ENCODE data around the gene ABCA2. TPM values are rescaled to one million over a fixed set of nuclear protein-coding genes. Genes with fewer than 3 reads are reported as not detected.

ABCA2 gene
- total RNA-seq, 1 experiment from 2014 or later, result 114 TPM

GRCh38 chr9:136972335-136972734, 55.7 kb downstream of the ABCA2 start:
- DNase-seq (ENCODE audit: low read depth, low spot score), result no peak
- Histone ChIP-seq H2AFZ (ENCODE audit: low read depth, low read length, poor library complexity, severe bottlenecking) (no peak overlapping the region), H4K20me1 (ENCODE audit: insufficient read depth) (no peaks in the 10 kb centered on the region), H3K27me3 (ENCODE audit: insufficient read depth, low read length) (no peaks in the 10 kb centered on the region), H3K27ac (ENCODE audit: low read depth, low read length) (no peak overlapping the region), H3K4me3 (replicated peaks in 1 of 2; ENCODE audit: low read depth in 1 of 2, low read length in 2 of 2) (no peak overlapping the region), H3K79me2 (ENCODE audit: insufficient read depth, low read length) (no peaks in the 10 kb centered on the region), H3K9me3 (ENCODE audit: control insufficient read depth in 1 of 2, insufficient read depth in 1 of 2, low read depth in 1 of 2, low read length in 2 of 2) (no peaks in the 10 kb centered on the region), H3K4me2 (ENCODE audit: low read length) (no peak overlapping the region), H3K36me3 (ENCODE audit: control insufficient read depth in 1 of 2, insufficient read depth in 2 of 2, low read length in 2 of 2) (no peaks in the 10 kb centered on the region), H3K4me1 (ENCODE audit: control insufficient read depth in 1 of 2, insufficient read depth in 2 of 2, low read length in 2 of 2) (peaks cover 2 to 18% of the 10 kb centered on the region in 2 experiments; a peak in 3 of 4 replicates), H3K9me2 (ENCODE audit: insufficient read depth) (no peaks in the 10 kb centered on the region), H3K9ac (ENCODE audit: low read length) (no peak overlapping the region)
- ATAC-seq, result no peak
- TF ChIP-seq ELF1 (IDR thresholded peaks at IDR 0.05; ENCODE audit: borderline replicate concordance, low read depth) (no peak), CEBPB (IDR thresholded peaks at IDR 0.05; ENCODE audit: low read depth) (no peak), SIN3A (IDR thresholded peaks at IDR 0.05; ENCODE audit: low read depth) (no peak), RAD21 (IDR thresholded peaks at IDR 0.05; ENCODE audit: low read depth) (no peak), EGR1 (IDR thresholded peaks at IDR 0.05; ENCODE audit: low read depth) (no peak)
- TF ChIP-seq, protein P1, sequence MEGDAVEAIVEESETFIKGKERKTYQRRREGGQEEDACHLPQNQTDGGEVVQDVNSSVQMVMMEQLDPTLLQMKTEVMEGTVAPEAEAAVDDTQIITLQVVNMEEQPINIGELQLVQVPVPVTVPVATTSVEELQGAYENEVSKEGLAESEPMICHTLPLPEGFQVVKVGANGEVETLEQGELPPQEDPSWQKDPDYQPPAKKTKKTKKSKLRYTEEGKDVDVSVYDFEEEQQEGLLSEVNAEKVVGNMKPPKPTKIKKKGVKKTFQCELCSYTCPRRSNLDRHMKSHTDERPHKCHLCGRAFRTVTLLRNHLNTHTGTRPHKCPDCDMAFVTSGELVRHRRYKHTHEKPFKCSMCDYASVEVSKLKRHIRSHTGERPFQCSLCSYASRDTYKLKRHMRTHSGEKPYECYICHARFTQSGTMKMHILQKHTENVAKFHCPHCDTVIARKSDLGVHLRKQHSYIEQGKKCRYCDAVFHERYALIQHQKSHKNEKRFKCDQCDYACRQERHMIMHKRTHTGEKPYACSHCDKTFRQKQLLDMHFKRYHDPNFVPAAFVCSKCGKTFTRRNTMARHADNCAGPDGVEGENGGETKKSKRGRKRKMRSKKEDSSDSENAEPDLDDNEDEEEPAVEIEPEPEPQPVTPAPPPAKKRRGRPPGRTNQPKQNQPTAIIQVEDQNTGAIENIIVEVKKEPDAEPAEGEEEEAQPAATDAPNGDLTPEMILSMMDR (IDR thresholded peaks at IDR 0.05 in 2 of 3, conservative IDR thresholded peaks at IDR 0.05 in 1 of 3; ENCODE audit: borderline replicate concordance in 1 of 3, insufficient read depth in 1 of 3, low read depth in 2 of 3, low read length in 2 of 3), result no peak
- CTCF ChIA-PET, result no interaction called here
- POLR2A ChIA-PET, result no interaction called here
- intact Hi-C loops (cut with micrococcal nuclease), result no loop called here
- RAD21 ChIA-PET (ENCODE audit: low non-redundant PET in 1 of 2, low total read pairs in 2 of 2, uncharacterized antibody in 2 of 2, unreplicated experiment in 2 of 2), result no interaction called here
- BruUV-seq (replicated peaks), result no TSS peak

DNA sequence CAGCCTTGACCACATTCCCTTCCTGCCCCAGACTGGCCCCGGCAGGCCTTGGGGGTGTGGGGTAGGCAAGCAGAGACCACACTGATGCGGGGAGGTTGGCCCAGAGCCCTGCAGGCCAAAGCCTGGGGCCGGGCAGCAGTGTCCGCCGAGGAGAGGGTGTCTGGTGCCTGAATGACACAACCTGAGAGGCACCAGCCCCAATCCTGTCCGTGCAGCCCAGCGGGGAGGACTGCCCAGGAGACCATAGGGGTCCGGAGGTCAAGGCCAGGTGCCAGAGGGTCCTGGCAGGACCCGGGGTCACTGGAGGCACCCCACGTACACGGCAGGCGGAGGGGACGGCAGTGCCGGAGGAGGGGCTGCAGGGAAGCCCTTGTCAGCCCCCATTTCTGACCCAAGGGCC, 56.3 kb downstream of the ABCA2 start:
- ATAC-seq (no peak), DNase-seq (ENCODE audit: low read depth, low spot score) (no peak)
- intact Hi-C loops (cut with micrococcal nuclease), result no loop called here
- Histone ChIP-seq H4K20me1 (ENCODE audit: insufficient read depth) (no peaks in the 10 kb centered on the region), H3K4me1 (ENCODE audit: control insufficient read depth in 1 of 2, insufficient read depth in 2 of 2, low read length in 2 of 2) (peaks cover 2 to 18% of the 10 kb centered on the region in 2 experiments; a peak in 3 of 4 replicates), H3K36me3 (ENCODE audit: control insufficient read depth in 1 of 2, insufficient read depth in 2 of 2, low read length in 2 of 2) (no peaks in the 10 kb centered on the region), H3K27ac (ENCODE audit: low read depth, low read length) (no peak overlapping the region), H3K4me2 (ENCODE audit: low read length) (no peak overlapping the region), H3K79me2 (ENCODE audit: insufficient read depth, low read length) (no peaks in the 10 kb centered on the region), H3K9ac (ENCODE audit: low read length) (no peak overlapping the region), H3K27me3 (ENCODE audit: insufficient read depth, low read length) (no peaks in the 10 kb centered on the region), H3K9me2 (ENCODE audit: insufficient read depth) (no peaks in the 10 kb centered on the region), H3K4me3 (replicated peaks in 1 of 2; ENCODE audit: low read depth in 1 of 2, low read length in 2 of 2) (no peak overlapping the region), H2AFZ (ENCODE audit: low read depth, low read length, poor library complexity, severe bottlenecking) (no peak overlapping the region), H3K9me3 (ENCODE audit: control insufficient read depth in 1 of 2, insufficient read depth in 1 of 2, low read depth in 1 of 2, low read length in 2 of 2) (no peaks in the 10 kb centered on the region)
- RAD21 ChIA-PET (ENCODE audit: low non-redundant PET in 1 of 2, low total read pairs in 2 of 2, uncharacterized antibody in 2 of 2, unreplicated experiment in 2 of 2), result no interaction called here
- CTCF ChIA-PET, result no interaction called here
- BruUV-seq (replicated peaks), result no TSS peak
- POLR2A ChIA-PET, result no interaction called here
- no peak for TF ChIP-seq FOSL1 (IDR thresholded peaks at IDR 0.05; ENCODE audit: low read depth)
- no peak for TF ChIP-seq ELF1 (IDR thresholded peaks at IDR 0.05; ENCODE audit: borderline replicate concordance, low read depth)
- no peak for TF ChIP-seq POLR2AphosphoS5 (IDR thresholded peaks at IDR 0.05; ENCODE audit: low read depth, low read length)
- TF ChIP-seq SRF (IDR thresholded peaks at IDR 0.05; ENCODE audit: low read depth), result no peak
- TF ChIP-seq CBX3 (IDR thresholded peaks at IDR 0.05; ENCODE audit: low read depth), result no peak
- TF ChIP-seq, protein P2, sequence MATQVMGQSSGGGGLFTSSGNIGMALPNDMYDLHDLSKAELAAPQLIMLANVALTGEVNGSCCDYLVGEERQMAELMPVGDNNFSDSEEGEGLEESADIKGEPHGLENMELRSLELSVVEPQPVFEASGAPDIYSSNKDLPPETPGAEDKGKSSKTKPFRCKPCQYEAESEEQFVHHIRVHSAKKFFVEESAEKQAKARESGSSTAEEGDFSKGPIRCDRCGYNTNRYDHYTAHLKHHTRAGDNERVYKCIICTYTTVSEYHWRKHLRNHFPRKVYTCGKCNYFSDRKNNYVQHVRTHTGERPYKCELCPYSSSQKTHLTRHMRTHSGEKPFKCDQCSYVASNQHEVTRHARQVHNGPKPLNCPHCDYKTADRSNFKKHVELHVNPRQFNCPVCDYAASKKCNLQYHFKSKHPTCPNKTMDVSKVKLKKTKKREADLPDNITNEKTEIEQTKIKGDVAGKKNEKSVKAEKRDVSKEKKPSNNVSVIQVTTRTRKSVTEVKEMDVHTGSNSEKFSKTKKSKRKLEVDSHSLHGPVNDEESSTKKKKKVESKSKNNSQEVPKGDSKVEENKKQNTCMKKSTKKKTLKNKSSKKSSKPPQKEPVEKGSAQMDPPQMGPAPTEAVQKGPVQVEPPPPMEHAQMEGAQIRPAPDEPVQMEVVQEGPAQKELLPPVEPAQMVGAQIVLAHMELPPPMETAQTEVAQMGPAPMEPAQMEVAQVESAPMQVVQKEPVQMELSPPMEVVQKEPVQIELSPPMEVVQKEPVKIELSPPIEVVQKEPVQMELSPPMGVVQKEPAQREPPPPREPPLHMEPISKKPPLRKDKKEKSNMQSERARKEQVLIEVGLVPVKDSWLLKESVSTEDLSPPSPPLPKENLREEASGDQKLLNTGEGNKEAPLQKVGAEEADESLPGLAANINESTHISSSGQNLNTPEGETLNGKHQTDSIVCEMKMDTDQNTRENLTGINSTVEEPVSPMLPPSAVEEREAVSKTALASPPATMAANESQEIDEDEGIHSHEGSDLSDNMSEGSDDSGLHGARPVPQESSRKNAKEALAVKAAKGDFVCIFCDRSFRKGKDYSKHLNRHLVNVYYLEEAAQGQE (IDR thresholded peaks at IDR 0.05; ENCODE audit: low read depth), result no peak
- no peak for TF ChIP-seq JUND (IDR thresholded peaks at IDR 0.05)
- TF ChIP-seq SIN3A (IDR thresholded peaks at IDR 0.05; ENCODE audit: low read depth), result no peak
- TF ChIP-seq, protein P3, sequence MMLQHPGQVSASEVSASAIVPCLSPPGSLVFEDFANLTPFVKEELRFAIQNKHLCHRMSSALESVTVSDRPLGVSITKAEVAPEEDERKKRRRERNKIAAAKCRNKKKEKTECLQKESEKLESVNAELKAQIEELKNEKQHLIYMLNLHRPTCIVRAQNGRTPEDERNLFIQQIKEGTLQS (IDR thresholded peaks at IDR 0.05), result no peak
- no peak for TF ChIP-seq SP1 (IDR thresholded peaks at IDR 0.05; ENCODE audit: low read depth)
- TF ChIP-seq, protein P1 (IDR thresholded peaks at IDR 0.05 in 2 of 3, conservative IDR thresholded peaks at IDR 0.05 in 1 of 3; ENCODE audit: borderline replicate concordance in 1 of 3, insufficient read depth in 1 of 3, low read depth in 2 of 3, low read length in 2 of 3), result no peak

Measured in HCT116 (cell line).